Mesodermal cell (in vitro differentiated cells): ENCODE data around the gene PAQR6. TPM values are rescaled to one million over a fixed set of nuclear protein-coding genes. Genes with fewer than 3 reads are reported as not detected.

Source experiments
- H3K27ac ChIP-seq: 2 replicates; pipeline ENCODE4 v1.7.0; 2013; ENCODE audit warnings: mild to moderate bottlenecking, low read depth, low read length, moderate library complexity; ENCODE audit not compliant: severe bottlenecking
- H3K36me3 ChIP-seq: 2 replicates; pipeline ENCODE4 v1.7.1; 2013; ENCODE audit warnings: mild to moderate bottlenecking, low read length, moderate library complexity; ENCODE audit not compliant: control insufficient read depth, insufficient read depth
- H3K4me1 ChIP-seq: one replicate; pipeline ENCODE4 v1.7.1; 2013; ENCODE audit warnings: mild to moderate bottlenecking, low read length; ENCODE audit not compliant: insufficient read depth, control insufficient read depth, poor library complexity, severe bottlenecking
- H3K4me3 ChIP-seq: 2 replicates; pipeline ENCODE4 v1.7.0; 2013; ENCODE audit warnings: low read length, control low read depth, mild to moderate bottlenecking; ENCODE audit not compliant: insufficient read depth, poor library complexity, severe bottlenecking; ENCODE audit errors: extremely low read depth
- H3K9me3 ChIP-seq: 2 replicates; pipeline ENCODE4 v1.7.1; 2013; ENCODE audit warnings: mild to moderate bottlenecking, low read length, moderate library complexity; ENCODE audit not compliant: control insufficient read depth
- WGBS, 2 experiments: methylation state at CpG; one replicate each; pipeline ENCODE4 v1.1.5; 2013; ENCODE audit warnings: missing lambda C conversion rate in 2 of 2; ENCODE audit not compliant: insufficient coverage in 2 of 2; 5-methylcytosine and 5-hydroxymethylcytosine counted together
- polyA plus RNA-seq, 2 experiments: library from polyadenylated mRNA; stranded (reverse); fragments of 50-300 nt; gene quantifications; one replicate each; pipeline ENCODE4 v1.2.3, GENCODE V29; 2013

Gene PAQR6
- 9.0 TPM for polyA plus RNA-seq (2013, experiment 1 of 2)
- polyA plus RNA-seq (2013, experiment 2 of 2) = 8.5 TPM

GRCh38 chr1:156247460-156248322 is at the start of gene PAQR6:
TSS of gene PAQR6 (minus strand) at chr1:156248056. CDS start at chr1:156246731, 1,325 bp downstream.
- Histone ChIP-seq H3K27ac (peak within 1 kb of the TSS; percentile 41), H3K4me3 (no peak within 1 kb of the TSS), H3K9me3 (no peaks in the 10 kb centered on the region), H3K36me3 (peaks cover 41% of the 10 kb centered on the region), H3K4me1 (peaks cover 48% of the 10 kb centered on the region)
- WGBS, 2 experiments = 75 to 89% methylated on average over 13 to 14 of the region's 16 CpGs

- Histone ChIP-seq H3K36me3 (peaks cover 8% of the 10 kb centered on the region), H3K27ac (no peak within 1 kb of the TSS), H3K4me3 (peak within 1 kb of the TSS; percentile 62), H3K4me1 (peaks cover 8% of the 10 kb centered on the region), H3K9me3 (no peaks in the 10 kb centered on the region)
- 8 to 14% methylated on average over 11 to 14 of the region's 17 CpGs for WGBS, 2 experiments
Measured at GRCh38 chr1:156295391-156295947, 47.6 kb upstream of the PAQR6 start, which contains the start of gene GLMP. TSS of gene GLMP (minus strand) at chr1:156295679. CDS start at chr1:156295645, 34 bp downstream.

GRCh38 chr1:156293895-156294294 is 46.0 kb upstream of the PAQR6 start:
- Histone ChIP-seq H3K4me3 (no peak overlapping the region), H3K4me1 (peaks cover 8% of the 10 kb centered on the region), H3K27ac (no peak overlapping the region), H3K36me3 (peaks cover 14% of the 10 kb centered on the region), H3K9me3 (no peaks in the 10 kb centered on the region)
- 97 to 100% methylated on average over 4 to 6 of the region's 9 CpGs for WGBS, 2 experiments

- no peak overlapping the region for H3K27ac ChIP-seq
- no peak overlapping the region for H3K4me3 ChIP-seq
- no peaks in the 10 kb centered on the region for H3K9me3 ChIP-seq
- peaks cover 8% of the 10 kb centered on the region for H3K4me1 ChIP-seq
- 96 to 98% methylated on average over 6 to 8 of the region's 8 CpGs for WGBS, 2 experiments
- peaks cover 21% of the 10 kb centered on the region for H3K36me3 ChIP-seq
Measured at GRCh38 chr1:156293098-156293434, 45.2 kb upstream of the PAQR6 start.

GRCh38 chr1:156291226-156292061 is 43.6 kb upstream of the PAQR6 start:
- no peaks in the 10 kb centered on the region for H3K9me3 ChIP-seq
- WGBS, 2 experiments = 41 to 42% methylated on average over 31 to 37 of the region's 37 CpGs
- peaks cover 21% of the 10 kb centered on the region for H3K36me3 ChIP-seq
- H3K4me1 ChIP-seq = peaks cover 8% of the 10 kb centered on the region
- H3K4me3 ChIP-seq = peak overlapping the region; percentile 32
- peak overlapping the region; percentile 69 for H3K27ac ChIP-seq

- Histone ChIP-seq H3K36me3 (peaks cover 26% of the 10 kb centered on the region), H3K4me3 (no peak overlapping the region), H3K27ac (no peak overlapping the region), H3K4me1 (peaks cover 5% of the 10 kb centered on the region), H3K9me3 (no peaks in the 10 kb centered on the region)
Measured at GRCh38 chr1:156289857-156290256, 42.0 kb upstream of the PAQR6 start.

GRCh38 chr1:156286061-156286460 is 38.2 kb upstream of the PAQR6 start:
- 97 to 98% methylated on average over 6 to 8 of the region's 8 CpGs for WGBS, 2 experiments
- peaks cover 18% of the 10 kb centered on the region for H3K4me1 ChIP-seq
- no peaks in the 10 kb centered on the region for H3K9me3 ChIP-seq
- peaks cover 18% of the 10 kb centered on the region for H3K36me3 ChIP-seq
- no peak overlapping the region for H3K4me3 ChIP-seq
- no peak overlapping the region for H3K27ac ChIP-seq

GRCh38 chr1:156285437-156285836 is 37.6 kb upstream of the PAQR6 start:
- Histone ChIP-seq H3K27ac (no peak overlapping the region), H3K9me3 (no peaks in the 10 kb centered on the region), H3K4me3 (no peak overlapping the region), H3K36me3 (peaks cover 18% of the 10 kb centered on the region), H3K4me1 (peaks cover 15% of the 10 kb centered on the region)
- WGBS, 2 experiments = 95 to 97% methylated on average over 19 to 21 of the region's 21 CpGs

- no peak overlapping the region for H3K27ac ChIP-seq
- 85% methylated on average over 4 of the region's 4 CpGs; no CpG with 5 or more reads in 1 of the 2 experiments for WGBS, 2 experiments
Measured at GRCh38 chr1:156284757-156285156, 36.9 kb upstream of the PAQR6 start.

GRCh38 chr1:156284112-156284511 is 36.3 kb upstream of the PAQR6 start, which contains the start of gene TMEM79:
TSS of gene TMEM79 (plus strand) at chr1:156284325. CDS start at chr1:156285227, 902 bp downstream.
- Histone ChIP-seq H3K27ac (no peak within 1 kb of the TSS), H3K4me1 (peaks cover 15% of the 10 kb centered on the region), H3K36me3 (peaks cover 25% of the 10 kb centered on the region), H3K9me3 (no peaks in the 10 kb centered on the region), H3K4me3 (peak within 1 kb of the TSS; percentile 96)
- WGBS, 2 experiments = 97 to 98% methylated on average over 7 of the region's 7 CpGs

More at GRCh38 chr1:156284757-156285156, 36.9 kb upstream of the PAQR6 start:
- Histone ChIP-seq H3K9me3 (no peaks in the 10 kb centered on the region), H3K4me3 (no peak overlapping the region), H3K4me1 (peaks cover 15% of the 10 kb centered on the region), H3K36me3 (peaks cover 23% of the 10 kb centered on the region)
